ENCODE results near the gene ZBTB17.

- no peak for TF ChIP-seq CTCF (IDR thresholded peaks at IDR 0.05)
- no peak for TF ChIP-seq POLR2AphosphoS5 (IDR thresholded peaks at IDR 0.05)
These were observed 36.5 kb downstream of the ZBTB17 start for GRCh38 chr1:15939181-15940109.

All from transverse colon (tissue), 4 donors.